ENCODE measurements around the gene SP6. TPM values are rescaled to one million over a fixed set of nuclear protein-coding genes. Genes with fewer than 3 reads are reported as not detected.

Gene SP6
- total RNA-seq, 1 experiment from 2014 or later = 10.8 TPM

DNA sequence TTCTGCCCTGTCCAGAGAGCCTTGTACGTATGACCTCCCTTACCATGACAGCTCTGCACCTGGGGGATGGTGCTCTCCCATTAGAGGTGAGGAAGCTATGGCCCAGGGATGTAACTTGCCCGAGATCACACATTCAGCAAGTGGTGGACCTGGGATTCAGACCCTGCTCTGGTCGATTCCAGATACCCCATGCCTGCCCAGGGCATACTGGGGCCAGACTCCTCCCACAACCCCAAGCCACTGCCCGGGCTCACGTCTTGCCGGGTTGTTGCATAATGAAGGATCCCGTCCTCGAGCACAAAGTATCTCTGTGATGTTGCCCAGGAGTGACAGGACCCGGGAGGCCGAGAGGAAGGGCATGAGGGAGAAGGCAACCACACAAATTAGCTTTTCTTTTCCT, 31.5 kb downstream of the SP6 start:
- ATAC-seq (no peak), DNase-seq (ENCODE audit: low read depth, low spot score) (no peak)
- CTCF ChIA-PET = interaction anchor here (1.3 kb wide), 1 partner anchor 169 kb away, joined by 3 read pairs; no protein-coding TSS in a partner anchor
- Histone ChIP-seq H3K79me2 (ENCODE audit: insufficient read depth, low read length) (no peaks in the 10 kb centered on the region), H2AFZ (ENCODE audit: low read depth, low read length, poor library complexity, severe bottlenecking) (no peak overlapping the region), H3K27me3 (ENCODE audit: insufficient read depth, low read length) (no peaks in the 10 kb centered on the region), H3K4me2 (ENCODE audit: low read length) (no peak overlapping the region), H3K36me3 (ENCODE audit: control insufficient read depth in 1 of 2, insufficient read depth in 2 of 2, low read length in 2 of 2) (peaks cover 7 to 11% of the 10 kb centered on the region in 2 experiments; a peak in 3 of 4 replicates), H3K9ac (ENCODE audit: low read length) (no peak overlapping the region), H3K4me1 (ENCODE audit: control insufficient read depth in 1 of 2, insufficient read depth in 2 of 2, low read length in 2 of 2) (peaks cover 16 to 27% of the 10 kb centered on the region in 2 experiments), H3K9me2 (ENCODE audit: insufficient read depth) (no peaks in the 10 kb centered on the region), H3K27ac (ENCODE audit: low read depth, low read length) (no peak overlapping the region), H3K9me3 (ENCODE audit: control insufficient read depth in 1 of 2, insufficient read depth in 1 of 2, low read depth in 1 of 2, low read length in 2 of 2) (no peaks in the 10 kb centered on the region), H4K20me1 (ENCODE audit: insufficient read depth) (no peaks in the 10 kb centered on the region), H3K4me3 (replicated peaks in 1 of 2; ENCODE audit: low read depth in 1 of 2, low read length in 2 of 2) (no peak overlapping the region)
- RAD21 ChIA-PET (ENCODE audit: low non-redundant PET in 1 of 2, low total read pairs in 2 of 2, uncharacterized antibody in 2 of 2, unreplicated experiment in 2 of 2) = no interaction called here
- intact Hi-C loops (cut with micrococcal nuclease) = no loop called here
- TF ChIP-seq SP1 (IDR thresholded peaks at IDR 0.05; ENCODE audit: low read depth) = no peak
- no peak for TF ChIP-seq POLR2AphosphoS5 (IDR thresholded peaks at IDR 0.05; ENCODE audit: low read depth, low read length)
- no peak for TF ChIP-seq EZH2 (IDR thresholded peaks at IDR 0.05)
- TF ChIP-seq ELF1 (IDR thresholded peaks at IDR 0.05; ENCODE audit: borderline replicate concordance, low read depth) = no peak
- no peak for TF ChIP-seq FOSL1 (IDR thresholded peaks at IDR 0.05; ENCODE audit: low read depth)
- no peak for TF ChIP-seq RAD21 (IDR thresholded peaks at IDR 0.05; ENCODE audit: low read depth)
- no peak for TF ChIP-seq JUND (IDR thresholded peaks at IDR 0.05)
- no peak for TF ChIP-seq TCF7L2 (IDR thresholded peaks at IDR 0.05; ENCODE audit: borderline replicate concordance, extremely low read depth, insufficient read depth, insufficient read length)
- TF ChIP-seq, protein P1, sequence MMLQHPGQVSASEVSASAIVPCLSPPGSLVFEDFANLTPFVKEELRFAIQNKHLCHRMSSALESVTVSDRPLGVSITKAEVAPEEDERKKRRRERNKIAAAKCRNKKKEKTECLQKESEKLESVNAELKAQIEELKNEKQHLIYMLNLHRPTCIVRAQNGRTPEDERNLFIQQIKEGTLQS (IDR thresholded peaks at IDR 0.05) = no peak
- no peak for TF ChIP-seq SRF (IDR thresholded peaks at IDR 0.05; ENCODE audit: low read depth)
- TF ChIP-seq, protein P2, sequence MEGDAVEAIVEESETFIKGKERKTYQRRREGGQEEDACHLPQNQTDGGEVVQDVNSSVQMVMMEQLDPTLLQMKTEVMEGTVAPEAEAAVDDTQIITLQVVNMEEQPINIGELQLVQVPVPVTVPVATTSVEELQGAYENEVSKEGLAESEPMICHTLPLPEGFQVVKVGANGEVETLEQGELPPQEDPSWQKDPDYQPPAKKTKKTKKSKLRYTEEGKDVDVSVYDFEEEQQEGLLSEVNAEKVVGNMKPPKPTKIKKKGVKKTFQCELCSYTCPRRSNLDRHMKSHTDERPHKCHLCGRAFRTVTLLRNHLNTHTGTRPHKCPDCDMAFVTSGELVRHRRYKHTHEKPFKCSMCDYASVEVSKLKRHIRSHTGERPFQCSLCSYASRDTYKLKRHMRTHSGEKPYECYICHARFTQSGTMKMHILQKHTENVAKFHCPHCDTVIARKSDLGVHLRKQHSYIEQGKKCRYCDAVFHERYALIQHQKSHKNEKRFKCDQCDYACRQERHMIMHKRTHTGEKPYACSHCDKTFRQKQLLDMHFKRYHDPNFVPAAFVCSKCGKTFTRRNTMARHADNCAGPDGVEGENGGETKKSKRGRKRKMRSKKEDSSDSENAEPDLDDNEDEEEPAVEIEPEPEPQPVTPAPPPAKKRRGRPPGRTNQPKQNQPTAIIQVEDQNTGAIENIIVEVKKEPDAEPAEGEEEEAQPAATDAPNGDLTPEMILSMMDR (IDR thresholded peaks at IDR 0.05 in 2 of 3, conservative IDR thresholded peaks at IDR 0.05 in 1 of 3; ENCODE audit: borderline replicate concordance in 1 of 3, insufficient read depth in 1 of 3, low read depth in 2 of 3, low read length in 2 of 3) = no peak
- no peak for TF ChIP-seq POLR2A (IDR thresholded peaks at IDR 0.05; ENCODE audit: borderline replicate concordance, extremely low read depth, insufficient read depth, insufficient read length)
- POLR2A ChIA-PET = no interaction called here
- BruUV-seq (replicated peaks) = no TSS peak

Data from HCT116 (cell line).